GM23248 (cell line): ENCODE results near the gene STEAP3. TPM values are rescaled to one million over a fixed set of nuclear protein-coding genes. Genes with fewer than 3 reads are reported as not detected.

Source experiments
- DNase-seq: peaks from one replicate; pipeline ENCODE4 v3.0.0-alpha.2; 2015
- H2AFZ ChIP-seq: fragments of 200-600 bp; sonication (generic); 2 replicates; pipeline ENCODE4 v1.6.1; 2016; ENCODE audit warnings: antibody characterized with exemption
- H3F3A ChIP-seq: fragments of 200-600 bp; sonication (generic); 2 replicates; pipeline ENCODE4 v1.6.1; 2016; ENCODE audit warnings: mild to moderate bottlenecking, antibody characterized with exemption, mixed run types; ENCODE audit not compliant: insufficient read depth
- H3K27ac ChIP-seq: fragments of 200-600 bp; sonication (generic); 2 replicates; pipeline ENCODE4 v1.5.1; 2016; ENCODE audit warnings: mild to moderate bottlenecking
- H3K27me3 ChIP-seq: fragments of 200-600 bp; sonication (generic); replicated peaks from 2 replicates; pipeline ENCODE4 v1.6.1; 2016; ENCODE audit warnings: mild to moderate bottlenecking; ENCODE audit not compliant: insufficient read depth
- H3K36me3 ChIP-seq: fragments of 200-600 bp; sonication (generic); 2 replicates; pipeline ENCODE4 v1.6.1; 2016; ENCODE audit warnings: low read depth, mild to moderate bottlenecking
- H3K4me1 ChIP-seq: fragments of 200-600 bp; sonication (generic); 2 replicates; pipeline ENCODE4 v1.6.1; 2016; ENCODE audit warnings: mild to moderate bottlenecking; ENCODE audit not compliant: insufficient read depth
- H3K4me2 ChIP-seq: fragments of 200-600 bp; sonication (generic); one replicate; pipeline ENCODE4 v1.6.1; 2016; ENCODE audit warnings: mild to moderate bottlenecking; ENCODE audit not compliant: unreplicated experiment
- H3K4me3 ChIP-seq: fragments of 200-600 bp; sonication (generic); 2 replicates; pipeline ENCODE4 v1.5.1; 2016; ENCODE audit warnings: mild to moderate bottlenecking
- H3K79me2 ChIP-seq: fragments of 200-600 bp; sonication (generic); 2 replicates; pipeline ENCODE4 v1.6.1; 2016; ENCODE audit warnings: mild to moderate bottlenecking; ENCODE audit not compliant: insufficient read depth
- H3K9ac ChIP-seq: fragments of 200-600 bp; sonication (generic); 2 replicates; pipeline ENCODE4 v1.6.1; 2016; ENCODE audit warnings: mild to moderate bottlenecking
- H3K9me2 ChIP-seq: fragments of 200-600 bp; sonication (generic); 2 replicates; pipeline ENCODE4 v1.6.1; 2016; ENCODE audit warnings: mixed run types, mild to moderate bottlenecking, moderate library complexity; ENCODE audit not compliant: insufficient read depth
- H3K9me3 ChIP-seq: fragments of 200-600 bp; sonication (generic); one replicate; pipeline ENCODE4 v1.6.1; 2017; ENCODE audit warnings: low read depth
- H4K20me1 ChIP-seq: fragments of 200-600 bp; sonication (generic); 2 replicates; pipeline ENCODE4 v1.6.0; 2016; ENCODE audit not compliant: insufficient read depth
- EZH2 ChIP-seq: fragments of 200-600 bp; sonication (generic); IDR thresholded peaks from 2 replicates; pipeline ENCODE4 v1.6.1; 2018; ENCODE audit warnings: antibody characterized with exemption, mild to moderate bottlenecking; ENCODE audit not compliant: insufficient read depth, poor library complexity, severe bottlenecking
- EZH2phosphoT487 ChIP-seq: fragments of 200-600 bp; sonication (generic); IDR thresholded peaks from 2 replicates; pipeline ENCODE4 v1.6.1; 2018; ENCODE audit warnings: antibody characterized with exemption, moderate library complexity, mild to moderate bottlenecking, low read depth; ENCODE audit not compliant: insufficient read depth
- WGBS, 2 experiments: methylation state at CpG; one replicate each; pipeline ENCODE4 v1.1.6; 2015 to 2017; ENCODE audit warnings: low lambda C conversion rate in 2 of 2, low coverage in 1 of 2; ENCODE audit errors: missing lambda C conversion rate in 2 of 2; 5-methylcytosine and 5-hydroxymethylcytosine counted together
- in situ Hi-C: fragments of 300-500 bp; cut with MboI; formaldehyde crosslinking; loops from 2 replicates; pipeline ENCODE4 v1.15.0; 2020
- polyA plus RNA-seq: library from polyadenylated mRNA; unstranded; fragments of >200 nt; fragmentation: Nextera tagmentation; extraction: Ambion mirVana; gene quantifications from 2 replicates; pipeline ENCODE4 v1.2.1, GENCODE V29; 2016
- total RNA-seq: library from RNA; depleted of rRNA; stranded (reverse); fragments of >200 nt; shearing (Covaris generic); gene quantifications from 2 replicates; pipeline ENCODE4 v1.2.3, GENCODE V29; 2014; rRNA removed

The STEAP3 gene
- total and polyA plus RNA-seq, 2 experiments from 2014 or later, result 29.5 to 31.3 TPM

- no peak overlapping the region for H3K4me2 ChIP-seq
- H3K27me3 ChIP-seq, result no peaks in the 10 kb centered on the region
- H3K9ac ChIP-seq, result no peak overlapping the region
- no peaks in the 10 kb centered on the region for H3K9me3 ChIP-seq
- in situ Hi-C loops, result no loop called here
- 88 to 89% methylated on average over 9 of the region's 9 CpGs for WGBS, 2 experiments
- no peaks in the 10 kb centered on the region for H3K36me3 ChIP-seq
- H3K27ac ChIP-seq, result no peak overlapping the region
- H3K4me3 ChIP-seq, result no peak overlapping the region
- no peak overlapping the region for H2AFZ ChIP-seq
- H3K79me2 ChIP-seq, result no peaks in the 10 kb centered on the region
- H3K4me1 ChIP-seq, result 0 out of 2 replicates have a peak, but pooled peaks cover 3% of the 10 kb centered on the region
- no peaks in the 10 kb centered on the region for H4K20me1 ChIP-seq
- H3K9me2 ChIP-seq, result no peaks in the 10 kb centered on the region
- no peaks in the 10 kb centered on the region for H3F3A ChIP-seq
- TF ChIP-seq EZH2phosphoT487, result no peak
- TF ChIP-seq EZH2, result no peak
- DNase-seq, result no peak
These were observed 88.2 kb downstream of the STEAP3 start for GRCh38 chr2:119311831-119312230.

Other genes with a start within 250 kb of the STEAP3 start
- gene C1QL2, start 65.1 kb upstream of the STEAP3 start, total RNA-seq, result not detected in 2 replicates
- not detected in 2 replicates for gene C1QL2, start 65.1 kb upstream of the STEAP3 start, polyA plus RNA-seq
- gene C2orf76, start 143.0 kb downstream of the STEAP3 start, total RNA-seq, result 3.0 and 6.1 TPM in 2 replicates
- 23.4 and 26.2 TPM in 2 replicates for gene C2orf76, start 143.0 kb downstream of the STEAP3 start, polyA plus RNA-seq
- 41.6 and 55.0 TPM in 2 replicates for gene DBI, start 143.1 kb downstream of the STEAP3 start, total RNA-seq
- 199 and 208 TPM in 2 replicates for gene DBI, start 143.1 kb downstream of the STEAP3 start, polyA plus RNA-seq
- 1.8 TPM in 1 of 2 replicates, not detected in the other for gene TMEM37, start 208.0 kb downstream of the STEAP3 start, total RNA-seq
- gene TMEM37, start 208.0 kb downstream of the STEAP3 start, polyA plus RNA-seq, result 0.53 and 1.5 TPM in 2 replicates